HG02571 (cell line): ENCODE data around the gene ARID1B.
"Not testable (repeated sequence)": the region's sequence is repeated elsewhere in the genome, so short reads cannot be mapped to it uniquely, and the experiment has no call there.

Experiments used
- ATAC-seq: cut with Tn5 transposase; IDR thresholded peaks from one replicate; pipeline ENCODE4 v1.9.1; 2021; ENCODE audit warnings: mild to moderate bottlenecking, moderate library complexity; ENCODE audit not compliant: unreplicated experiment

ARID1B gene

DNA sequence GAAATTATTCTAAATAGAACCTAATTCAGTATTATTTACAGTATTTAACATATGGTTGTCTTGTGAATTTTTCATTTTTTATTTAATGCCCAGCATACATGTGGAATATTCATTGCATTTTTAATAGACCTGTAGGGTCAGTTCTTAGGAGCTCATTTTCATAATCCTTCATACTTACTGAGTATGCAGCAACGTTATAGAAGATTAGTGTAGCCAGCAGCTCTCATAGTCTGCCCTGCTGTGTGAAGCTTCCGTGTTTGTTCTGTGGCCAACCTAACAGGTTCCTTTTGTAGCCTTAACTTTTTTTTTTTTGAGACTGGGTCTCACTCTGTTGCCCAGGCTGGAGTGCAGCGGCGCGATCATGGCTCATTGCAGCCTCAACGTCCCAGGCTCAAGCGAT, 261.4 kb downstream of the ARID1B start:
- no peak for ATAC-seq

DNA sequence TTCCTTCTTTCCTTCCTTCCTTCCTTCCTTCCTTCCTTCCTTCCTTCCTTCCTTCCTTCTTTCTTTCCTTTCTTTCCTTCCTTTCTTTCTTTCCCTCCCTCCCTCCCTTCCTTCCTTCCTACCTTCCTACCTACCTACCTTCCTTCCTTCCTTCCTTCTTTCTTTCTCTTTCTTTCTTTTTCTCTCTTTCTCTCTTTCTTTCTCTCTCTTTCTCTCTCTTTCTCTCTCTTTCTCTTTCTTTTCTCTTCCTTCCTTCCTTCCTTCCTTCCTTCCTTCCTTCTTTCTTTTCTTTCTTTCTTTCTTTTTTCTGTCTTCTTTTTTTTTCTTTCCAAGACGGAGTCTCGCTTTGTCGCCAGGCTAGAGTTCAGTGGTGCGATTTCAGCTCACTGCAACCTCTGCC, 262.5 kb downstream of the ARID1B start:
- not testable (repeated sequence) for ATAC-seq

DNA sequence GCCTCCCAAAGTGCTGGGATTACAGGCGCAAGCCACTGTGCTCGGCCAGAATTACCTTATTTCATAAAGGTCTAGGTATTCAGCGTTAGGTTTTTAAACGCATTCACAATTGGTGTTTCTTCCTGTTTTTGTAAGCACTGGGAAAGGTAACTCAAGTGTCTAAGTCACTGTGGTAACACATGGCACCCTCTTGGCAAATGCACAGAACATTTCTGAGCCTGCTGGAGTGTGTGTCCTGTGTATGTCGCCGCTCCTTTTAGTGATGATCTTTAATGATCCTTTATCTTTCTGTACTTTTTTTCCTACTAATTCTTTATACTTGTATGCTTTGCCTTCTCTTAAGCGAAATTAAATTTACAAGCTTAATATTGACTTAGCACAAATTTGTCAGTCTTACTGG, 263.0 kb downstream of the ARID1B start:
- no peak for ATAC-seq

DNA sequence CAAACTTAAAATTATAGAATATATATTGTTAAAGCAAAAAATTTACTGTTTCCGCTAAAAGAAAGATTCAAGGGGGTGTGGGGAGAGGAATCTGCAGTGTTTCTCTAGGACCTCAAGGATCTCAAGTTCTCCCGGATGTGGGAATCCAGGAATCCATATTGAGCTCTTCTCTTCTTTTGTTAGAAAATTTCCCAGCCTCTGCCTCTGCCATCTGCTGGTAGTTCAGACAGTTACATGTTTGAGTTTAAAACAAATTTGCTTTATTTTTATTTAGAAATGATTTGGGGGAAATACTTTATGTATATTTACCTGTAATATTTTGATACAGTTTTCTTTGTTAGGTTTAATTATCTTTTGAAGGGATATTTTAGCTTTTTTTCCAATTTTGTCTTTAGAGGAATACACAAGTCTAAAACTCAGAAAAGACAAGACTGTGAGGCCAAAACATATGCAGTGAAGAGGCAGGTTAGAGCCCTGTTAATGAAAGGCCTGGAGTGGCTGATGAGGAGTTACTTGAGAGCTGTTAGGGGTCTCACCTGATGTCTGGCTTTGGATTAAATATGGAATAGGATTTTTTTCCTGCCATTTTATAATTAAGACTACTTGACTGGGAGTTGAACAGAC, 268.8 kb downstream of the ARID1B start:
- no peak for ATAC-seq

DNA sequence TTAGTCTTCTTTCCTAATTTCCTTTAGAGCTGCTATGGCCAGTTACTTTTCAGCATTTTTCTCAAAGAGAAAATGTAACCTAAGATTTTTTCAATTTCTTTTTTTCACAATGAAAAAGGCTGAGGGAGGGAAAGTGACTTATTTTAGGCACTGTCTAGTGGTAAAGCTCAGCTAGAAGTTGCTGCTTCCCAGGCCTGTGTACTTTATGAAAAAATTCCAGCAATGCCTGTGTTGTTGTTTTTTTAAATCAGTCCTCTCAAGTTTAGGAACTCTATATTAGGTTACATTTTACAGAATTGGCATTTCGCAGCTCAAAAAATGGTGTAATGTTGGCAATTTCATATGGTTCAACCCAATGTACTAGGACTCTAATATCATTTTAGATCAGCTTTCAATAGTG, 269.6 kb downstream of the ARID1B start:
- ATAC-seq: no peak

DNA sequence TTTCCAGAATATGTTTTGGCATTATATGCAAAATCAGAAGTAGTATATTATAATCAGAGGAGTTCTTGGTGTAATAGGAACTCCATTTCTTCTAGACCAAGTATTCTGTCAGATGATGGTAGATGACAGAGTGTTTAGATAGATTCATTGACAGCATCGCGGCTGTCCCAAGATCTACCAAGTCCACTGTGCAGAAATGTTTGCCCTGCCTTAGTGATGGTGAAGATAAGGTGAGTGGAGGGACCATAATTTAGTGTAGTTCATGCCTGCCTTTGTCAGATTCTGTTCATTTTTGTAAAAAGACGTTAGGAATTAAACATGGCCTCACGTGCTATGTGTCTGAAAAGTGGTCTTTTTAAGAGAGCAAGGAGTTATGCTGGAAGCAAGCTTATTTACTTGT, 270.1 kb downstream of the ARID1B start:
- ATAC-seq: no peak

DNA sequence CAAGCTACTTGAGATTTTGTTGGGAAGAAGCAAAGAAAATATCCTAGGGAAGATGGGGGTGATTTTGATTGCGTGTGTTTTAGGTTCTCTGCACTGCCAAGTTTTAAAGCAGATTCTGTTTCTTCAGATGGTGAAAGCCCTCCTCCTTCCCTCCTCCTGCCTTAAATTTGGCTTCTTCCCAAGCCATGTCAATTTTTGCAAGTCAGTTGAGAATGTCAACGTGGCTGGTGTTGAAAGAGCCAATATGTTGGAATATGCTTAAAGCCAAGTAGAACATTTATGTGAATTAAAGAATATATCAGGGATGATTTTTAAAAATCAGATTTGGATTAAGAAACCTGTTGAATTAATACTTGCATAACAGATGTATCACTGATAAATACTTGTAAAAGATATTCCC, 270.8 kb downstream of the ARID1B start:
- ATAC-seq: no peak

DNA sequence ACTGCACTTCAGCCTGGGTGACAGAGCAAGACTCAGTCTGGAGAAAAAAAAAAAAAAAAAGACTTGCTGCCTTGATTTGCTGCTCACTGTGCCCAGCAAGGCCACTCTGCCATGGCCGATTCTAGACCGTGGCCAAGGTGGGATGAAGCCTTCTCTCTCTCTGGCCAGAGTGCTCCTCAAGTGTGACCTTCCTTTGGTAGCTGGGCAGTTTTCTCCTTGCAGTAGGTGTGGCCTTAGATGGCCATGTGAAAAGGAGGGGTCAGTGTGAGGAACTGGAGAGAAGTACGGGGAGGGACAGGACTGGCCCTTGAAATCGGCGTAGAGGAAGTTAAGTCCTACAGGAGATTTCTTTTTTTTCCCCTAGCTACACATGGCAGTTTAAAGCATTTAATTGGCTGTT, 272.0 kb downstream of the ARID1B start:
- no peak for ATAC-seq

DNA sequence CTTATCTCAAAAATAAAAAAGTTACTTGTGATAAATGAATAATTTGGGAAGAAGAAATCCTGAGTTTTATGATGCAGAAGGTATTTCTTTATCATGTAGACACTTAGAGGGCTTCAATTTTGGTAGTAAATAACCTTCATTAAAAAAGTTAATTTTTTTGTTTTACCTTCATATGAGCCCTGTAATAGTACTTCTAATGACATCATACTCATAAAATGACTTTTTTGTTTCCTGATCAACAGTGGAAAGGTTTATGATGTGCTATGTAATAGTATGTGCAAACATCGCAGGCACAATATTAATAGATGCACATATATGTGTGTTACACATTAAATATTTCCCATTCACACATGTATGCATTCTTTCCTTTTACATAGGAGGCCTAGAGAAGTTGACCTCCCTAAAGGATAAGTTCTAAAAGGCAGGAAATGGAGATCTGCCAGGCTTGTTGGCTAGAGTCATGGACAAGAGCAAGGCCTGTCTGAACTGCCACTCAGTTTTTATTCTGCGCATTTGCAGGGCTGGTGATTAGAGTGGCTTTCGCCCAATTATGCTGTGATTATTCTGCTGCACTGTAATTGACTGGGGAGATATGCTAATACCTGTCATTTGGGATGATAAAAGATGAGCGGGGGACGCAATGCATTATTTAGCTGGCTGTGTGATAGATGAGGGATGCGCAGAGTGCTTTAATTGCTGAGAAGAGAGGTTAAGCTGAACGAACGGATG, 273.5 kb downstream of the ARID1B start:
- no peak for ATAC-seq

DNA sequence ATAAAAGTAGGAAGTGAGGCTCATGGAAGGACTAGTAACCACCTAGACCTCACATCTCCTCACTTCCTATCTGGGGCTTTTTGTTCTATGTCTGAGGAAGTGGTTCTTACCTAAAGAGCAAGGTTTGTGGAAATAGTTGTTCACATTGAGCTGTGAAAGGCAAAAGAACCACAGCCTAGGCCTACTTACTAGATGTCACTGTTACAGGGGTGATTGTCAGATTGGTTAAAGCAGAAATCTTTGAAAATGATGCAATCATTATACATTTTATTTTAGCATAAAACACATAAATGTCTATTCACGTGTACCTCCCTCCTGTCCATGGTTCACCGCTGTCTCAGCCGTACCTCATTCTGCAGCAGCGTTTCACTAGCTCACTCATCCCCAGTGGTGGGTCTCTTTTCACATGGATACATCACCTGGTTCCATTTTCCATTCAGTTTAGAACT, 277.4 kb downstream of the ARID1B start:
- no peak for ATAC-seq

DNA sequence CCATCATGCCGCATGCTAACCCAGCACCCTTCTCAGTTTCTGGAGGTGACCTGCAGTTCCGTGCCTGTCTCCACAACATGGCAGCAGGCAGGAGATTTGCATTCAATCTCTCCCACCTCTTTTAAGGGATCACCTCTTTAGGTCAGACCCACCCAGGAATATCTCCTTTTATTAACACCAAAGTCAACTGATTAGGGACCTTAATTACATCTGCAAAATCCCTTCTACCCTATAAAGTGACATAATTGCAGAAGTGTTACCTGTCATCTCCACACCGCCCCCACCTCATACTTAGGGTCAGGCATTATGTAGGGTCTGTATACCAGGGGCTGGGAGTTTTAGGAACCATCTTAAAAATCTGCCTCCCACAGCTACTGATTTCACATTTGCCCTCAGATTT, 278.7 kb downstream of the ARID1B start:
- ATAC-seq: no peak

DNA sequence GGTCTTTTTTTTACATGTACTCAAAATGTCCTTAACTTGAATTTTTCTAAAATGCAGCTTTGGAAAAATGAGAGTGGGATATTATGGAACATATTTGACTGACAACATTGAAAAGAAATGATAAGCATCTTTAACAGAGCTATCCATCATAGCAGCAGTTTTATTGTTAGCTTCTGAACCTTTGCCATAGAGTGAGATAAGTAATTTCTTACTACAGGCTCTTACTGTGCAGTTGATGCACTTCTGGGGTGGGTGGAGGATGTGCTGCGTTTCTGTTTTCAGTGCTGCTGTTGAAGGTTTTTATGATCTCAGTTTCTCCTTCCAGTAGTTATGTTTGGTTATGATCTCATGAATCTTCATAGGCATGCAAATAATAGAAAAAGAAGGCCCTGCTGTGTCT, 279.1 kb downstream of the ARID1B start:
- ATAC-seq: no peak

DNA sequence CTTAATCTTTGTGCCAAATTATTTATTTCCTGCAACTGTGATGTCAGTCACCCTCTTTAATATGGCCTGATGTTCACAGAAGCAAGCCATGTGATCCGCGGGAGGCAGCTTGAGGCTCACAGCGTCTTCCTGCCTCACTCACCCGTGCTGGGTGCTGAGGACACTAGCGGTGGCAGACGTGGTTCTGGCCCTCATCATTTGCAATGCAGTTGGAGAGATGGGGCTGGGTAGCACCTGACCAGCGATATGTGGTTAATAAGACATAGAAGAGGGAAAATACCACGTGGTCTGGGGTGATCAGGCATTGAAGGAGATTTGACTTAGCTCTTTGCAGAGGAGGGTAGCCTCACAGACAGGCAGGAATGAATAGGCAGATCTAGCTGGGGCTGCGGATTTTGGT, 281.4 kb downstream of the ARID1B start:
- no peak for ATAC-seq

DNA sequence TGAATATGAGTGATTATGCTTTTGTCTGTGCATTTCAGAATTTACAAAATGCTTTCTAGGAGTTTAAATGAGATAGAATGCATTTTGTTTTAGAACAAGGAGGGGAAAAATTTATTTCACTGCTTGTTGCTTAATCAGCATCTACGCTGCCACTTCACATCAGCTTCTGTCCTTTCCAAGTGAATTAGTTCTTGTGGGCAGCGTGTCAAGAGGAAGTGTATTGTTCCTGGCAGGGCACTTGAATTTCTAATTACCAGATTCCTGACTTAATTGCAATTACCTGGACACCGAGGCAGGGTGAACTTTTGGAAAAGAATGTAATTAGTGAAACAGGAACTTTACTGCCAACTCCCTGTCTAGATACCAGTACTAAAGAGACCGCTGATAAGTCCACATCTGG, 282.6 kb downstream of the ARID1B start:
- ATAC-seq: no peak

DNA sequence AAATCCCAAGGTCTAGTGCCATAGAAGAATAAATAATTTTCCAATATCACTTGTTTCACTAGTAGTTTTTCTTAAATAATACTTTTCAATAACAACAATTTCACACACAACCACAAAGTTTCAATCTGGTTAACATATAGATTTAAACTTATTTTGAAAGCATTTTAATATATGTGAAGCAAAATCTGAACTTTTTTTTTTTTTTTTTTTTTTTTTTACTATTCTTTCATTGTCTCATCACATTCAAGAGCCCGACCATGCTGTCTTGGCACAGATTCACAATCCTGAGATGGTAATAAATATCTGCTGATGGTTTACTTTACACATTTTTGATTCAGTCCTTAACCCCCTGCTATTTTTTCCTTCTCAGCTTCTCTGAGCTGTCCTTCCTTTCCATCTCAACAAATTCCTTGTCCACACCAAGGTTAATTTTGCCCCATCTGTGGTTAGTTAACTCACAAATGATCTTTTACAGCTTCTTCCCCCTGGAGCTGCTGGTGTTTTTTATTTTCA, 283.3 kb downstream of the ARID1B start:
- no peak for ATAC-seq

DNA sequence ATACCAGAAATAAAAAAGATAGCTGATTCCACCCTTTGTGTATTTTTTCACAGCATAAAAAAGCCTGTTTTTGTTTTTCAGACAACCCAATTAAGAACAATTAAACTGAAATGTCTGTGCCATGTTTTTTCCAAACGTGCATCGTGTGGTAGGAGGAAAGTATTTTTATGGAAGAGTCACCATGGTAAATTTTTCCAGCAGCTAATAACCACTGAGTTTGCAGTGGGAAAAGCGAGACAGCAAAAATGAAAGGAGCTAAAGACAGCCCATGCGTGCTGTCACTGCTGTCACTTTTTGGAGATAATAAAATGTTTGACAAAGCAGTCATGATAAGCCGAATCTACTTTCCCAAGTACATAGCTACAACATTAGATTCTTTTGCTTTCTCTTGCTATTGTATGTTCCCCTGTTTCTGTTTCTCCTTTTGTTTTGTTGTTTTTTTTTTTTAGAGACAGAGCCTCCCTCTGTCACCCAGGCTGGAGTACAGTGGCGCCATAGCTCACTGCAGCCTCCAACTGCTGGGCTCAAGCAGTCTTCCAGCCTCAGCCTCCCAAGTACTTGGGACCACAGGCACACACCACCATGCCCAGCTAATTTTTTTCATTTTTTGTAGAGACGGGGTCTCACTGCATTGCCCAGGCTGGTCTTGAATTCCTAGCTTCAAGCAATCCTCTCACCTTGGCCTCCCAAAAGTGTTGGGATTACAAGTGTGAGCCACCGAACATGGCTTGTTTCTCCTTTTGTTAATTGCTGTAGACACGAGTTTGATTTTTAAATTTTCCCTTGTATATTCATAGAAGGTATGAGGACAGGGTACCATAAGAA, 284.8 kb downstream of the ARID1B start:
- ATAC-seq: no peak

DNA sequence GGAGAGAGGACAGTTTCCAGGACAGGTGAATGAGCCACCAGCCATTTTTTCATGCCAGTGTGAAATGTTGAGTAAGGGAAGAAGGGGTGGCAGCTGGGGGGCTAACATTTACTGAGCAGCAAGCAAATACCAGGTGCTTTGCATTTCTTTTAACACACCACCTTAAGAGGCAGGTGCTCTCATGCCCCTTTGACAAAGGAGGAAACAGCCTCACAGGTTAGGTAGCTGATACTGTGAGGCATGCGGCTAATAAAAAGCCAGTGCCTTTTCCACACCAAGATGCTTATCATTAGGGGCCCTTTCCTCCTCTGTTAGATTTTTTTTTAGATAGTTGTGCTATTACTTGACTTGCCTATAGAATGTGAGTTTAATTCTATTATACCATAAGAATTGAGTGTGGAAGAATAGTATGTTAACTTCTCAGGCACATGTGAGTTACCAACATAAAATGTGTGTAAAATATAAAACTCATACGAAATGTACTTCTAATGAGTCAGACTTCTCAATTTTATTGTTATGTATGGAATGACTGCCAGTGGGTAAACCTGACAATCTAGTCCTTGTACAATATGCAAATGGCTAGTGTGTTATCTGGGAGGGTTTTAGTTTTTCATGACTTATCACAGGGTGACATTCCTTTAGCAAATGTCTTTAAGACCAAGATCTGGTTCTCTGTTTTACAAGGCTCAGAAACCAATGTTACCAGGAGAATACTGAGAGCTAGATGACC, 286.2 kb downstream of the ARID1B start:
- no peak for ATAC-seq

DNA sequence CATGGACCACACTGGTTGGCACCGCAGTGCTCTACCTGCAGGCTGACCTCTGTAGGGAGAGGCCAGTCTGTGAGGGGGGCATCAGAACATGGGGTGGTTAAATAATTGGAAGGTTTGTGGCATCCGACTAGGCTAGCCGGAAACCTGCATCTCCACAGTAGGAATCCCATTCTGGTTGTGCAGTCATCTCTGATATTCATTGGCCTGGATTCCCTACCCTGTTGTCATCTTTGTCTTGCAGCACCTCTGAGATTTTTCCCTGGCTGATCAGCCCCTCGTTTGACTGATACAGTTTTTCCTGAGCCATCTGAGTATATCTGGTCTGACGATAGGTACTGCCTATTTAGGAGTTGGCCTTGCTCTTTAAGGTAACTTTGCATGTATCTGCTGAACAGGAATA, 286.7 kb downstream of the ARID1B start:
- ATAC-seq: no peak

DNA sequence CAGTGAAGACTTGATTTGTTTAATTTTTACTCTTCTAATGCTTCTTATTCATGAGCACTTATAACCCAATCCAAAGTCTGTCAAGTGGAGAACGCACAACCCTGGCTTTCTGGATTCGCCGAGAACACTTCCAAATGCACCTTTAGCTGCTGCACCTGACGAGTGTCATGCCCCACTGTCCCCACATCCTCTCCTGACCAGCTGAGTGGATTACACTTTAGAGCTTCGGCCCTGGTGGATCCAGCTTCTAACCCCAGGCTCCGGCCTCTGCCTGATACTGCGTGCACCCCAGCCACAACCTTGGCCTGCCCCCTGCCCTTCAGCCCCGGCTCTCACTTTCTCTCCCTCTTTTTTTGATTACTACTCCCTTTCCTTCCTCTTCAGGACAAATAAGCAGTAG, 287.3 kb downstream of the ARID1B start:
- ATAC-seq: no peak

DNA sequence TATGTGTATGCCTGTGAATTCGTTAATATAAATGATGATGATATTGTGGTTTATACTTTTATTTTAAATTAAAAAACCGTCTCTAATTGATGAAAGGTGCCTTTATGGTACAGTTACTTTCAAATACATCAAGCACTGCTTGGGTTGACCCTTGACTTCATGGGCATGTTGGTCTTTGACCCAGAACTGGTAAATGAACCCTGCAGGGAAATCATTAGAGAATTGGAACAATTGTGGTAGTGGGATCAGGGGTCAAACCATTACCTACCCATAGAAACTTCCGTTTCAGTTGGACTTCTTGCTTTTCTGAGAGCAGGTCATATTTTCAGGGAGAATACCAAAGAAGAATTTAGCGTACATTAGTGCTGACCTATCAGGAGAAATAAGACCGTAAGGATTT, 288.2 kb downstream of the ARID1B start:
- ATAC-seq: no peak
